Measurements from ENCODE around the gene SNX27.

- no peak for TF ChIP-seq POLR2A (IDR thresholded peaks at IDR 0.05)
- TF ChIP-seq CTCF (IDR thresholded peaks at IDR 0.05), result no peak
These were observed 121.3 kb downstream of the SNX27 start for GRCh38 chr1:151733126-151733525.

Measured in heart left ventricle (tissue), 13 donors.